ENCODE measurements around the gene FBP1. TPM values are rescaled to one million over a fixed set of nuclear protein-coding genes. Genes with fewer than 3 reads are reported as not detected.

FBP1 gene
- total RNA-seq, 4 donors from 2014 or later = 0.99 to 12.1 (median 6.6) TPM

DNA sequence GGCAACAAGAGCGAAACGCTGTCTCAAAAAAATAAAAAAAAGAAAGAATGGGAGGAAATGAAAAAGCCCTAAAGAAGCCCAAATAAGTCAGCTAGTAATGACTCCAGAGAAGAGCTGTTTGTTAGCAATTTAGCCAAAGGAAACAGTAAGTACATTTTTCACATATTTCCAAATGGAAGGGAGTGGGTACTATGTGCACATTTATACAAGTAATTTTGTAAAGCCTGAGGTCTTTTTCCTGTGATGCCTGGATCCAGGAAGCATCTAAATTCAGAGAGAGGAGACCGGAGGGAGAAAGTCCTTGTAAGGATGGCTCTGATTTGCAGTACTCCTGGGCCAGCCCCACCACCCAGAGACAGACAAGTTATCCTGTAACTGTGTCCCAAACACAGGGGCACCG, 14.7 kb downstream of the FBP1 start:
- WGBS, 2 donors = 67 to 69% methylated on average over 4 of the region's 4 CpGs
- no peak overlapping the region for H3K4me3 ChIP-seq (ENCODE audit: low read depth, poor library complexity, severe bottlenecking)
- DNase-seq (ENCODE audit: low spot score in 2 of 2) = no peak
- TF ChIP-seq, protein P1, sequence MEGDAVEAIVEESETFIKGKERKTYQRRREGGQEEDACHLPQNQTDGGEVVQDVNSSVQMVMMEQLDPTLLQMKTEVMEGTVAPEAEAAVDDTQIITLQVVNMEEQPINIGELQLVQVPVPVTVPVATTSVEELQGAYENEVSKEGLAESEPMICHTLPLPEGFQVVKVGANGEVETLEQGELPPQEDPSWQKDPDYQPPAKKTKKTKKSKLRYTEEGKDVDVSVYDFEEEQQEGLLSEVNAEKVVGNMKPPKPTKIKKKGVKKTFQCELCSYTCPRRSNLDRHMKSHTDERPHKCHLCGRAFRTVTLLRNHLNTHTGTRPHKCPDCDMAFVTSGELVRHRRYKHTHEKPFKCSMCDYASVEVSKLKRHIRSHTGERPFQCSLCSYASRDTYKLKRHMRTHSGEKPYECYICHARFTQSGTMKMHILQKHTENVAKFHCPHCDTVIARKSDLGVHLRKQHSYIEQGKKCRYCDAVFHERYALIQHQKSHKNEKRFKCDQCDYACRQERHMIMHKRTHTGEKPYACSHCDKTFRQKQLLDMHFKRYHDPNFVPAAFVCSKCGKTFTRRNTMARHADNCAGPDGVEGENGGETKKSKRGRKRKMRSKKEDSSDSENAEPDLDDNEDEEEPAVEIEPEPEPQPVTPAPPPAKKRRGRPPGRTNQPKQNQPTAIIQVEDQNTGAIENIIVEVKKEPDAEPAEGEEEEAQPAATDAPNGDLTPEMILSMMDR (IDR thresholded peaks at IDR 0.05) = no peak
- TF ChIP-seq POLR2A (IDR thresholded peaks at IDR 0.05) = no peak
- intact Hi-C loops (cut with DNase I; ENCODE audit: low total_unique reads) = no loop called here

- H3K4me3 ChIP-seq (ENCODE audit: low read depth, poor library complexity, severe bottlenecking) = no peak overlapping the region
- WGBS, 2 donors = 85 to 87% methylated on average over 9 of the region's 9 CpGs
- TF ChIP-seq, protein P1 (IDR thresholded peaks at IDR 0.05) = no peak
- TF ChIP-seq POLR2A (IDR thresholded peaks at IDR 0.05) = no peak
- no peak for DNase-seq (ENCODE audit: low spot score in 2 of 2)
- intact Hi-C loops (cut with DNase I; ENCODE audit: low total_unique reads) = no loop called here
Measured at GRCh38 chr9:94623253-94623652, 16.1 kb downstream of the FBP1 start.

- TF ChIP-seq, protein P1 (IDR thresholded peaks at IDR 0.05) = no peak
- TF ChIP-seq POLR2A (IDR thresholded peaks at IDR 0.05) = no peak
- intact Hi-C loops (cut with DNase I; ENCODE audit: low total_unique reads) = no loop called here
- no peak for DNase-seq (ENCODE audit: low spot score in 2 of 2)
- no peak overlapping the region for H3K4me3 ChIP-seq (ENCODE audit: low read depth, poor library complexity, severe bottlenecking)
- WGBS, 2 donors = 75 to 78% methylated on average over 18 to 19 of the region's 19 CpGs
Measured at GRCh38 chr9:94622087-94622800, 17.1 kb downstream of the FBP1 start.

- intact Hi-C loops (cut with DNase I; ENCODE audit: low total_unique reads) = no loop called here
- DNase-seq (ENCODE audit: low spot score in 2 of 2) = no peak
- 32 to 56% methylated on average over 4 of the region's 4 CpGs for WGBS, 2 donors
- TF ChIP-seq, protein P1 (IDR thresholded peaks at IDR 0.05) = no peak
- TF ChIP-seq POLR2A (IDR thresholded peaks at IDR 0.05) = no peak
- H3K4me3 ChIP-seq (ENCODE audit: low read depth, poor library complexity, severe bottlenecking) = no peak overlapping the region
Measured at GRCh38 chr9:94619026-94619425, 20.3 kb downstream of the FBP1 start.

- 84 to 88% methylated on average over 3 of the region's 3 CpGs for WGBS, 2 donors
Measured at GRCh38 chr9:94613003-94613402, 26.3 kb downstream of the FBP1 start.

More at GRCh38 chr9:94613003-94613402, 26.3 kb downstream of the FBP1 start:
- DNase-seq (ENCODE audit: low spot score in 2 of 2) = no peak
- no peak overlapping the region for H3K4me3 ChIP-seq (ENCODE audit: low read depth, poor library complexity, severe bottlenecking)
- TF ChIP-seq POLR2A (IDR thresholded peaks at IDR 0.05) = no peak
- TF ChIP-seq, protein P1 (IDR thresholded peaks at IDR 0.05) = no peak
- intact Hi-C loops (cut with DNase I; ENCODE audit: low total_unique reads) = no loop called here

Data from lower leg skin (tissue), 4 donors.